ENCODE measurements around the gene TRAF1. TPM values are rescaled to one million over a fixed set of nuclear protein-coding genes. Genes with fewer than 3 reads are reported as not detected.

TRAF1 gene
- total RNA-seq, 1 experiment from 2014 or later: 1.8 TPM

DNA sequence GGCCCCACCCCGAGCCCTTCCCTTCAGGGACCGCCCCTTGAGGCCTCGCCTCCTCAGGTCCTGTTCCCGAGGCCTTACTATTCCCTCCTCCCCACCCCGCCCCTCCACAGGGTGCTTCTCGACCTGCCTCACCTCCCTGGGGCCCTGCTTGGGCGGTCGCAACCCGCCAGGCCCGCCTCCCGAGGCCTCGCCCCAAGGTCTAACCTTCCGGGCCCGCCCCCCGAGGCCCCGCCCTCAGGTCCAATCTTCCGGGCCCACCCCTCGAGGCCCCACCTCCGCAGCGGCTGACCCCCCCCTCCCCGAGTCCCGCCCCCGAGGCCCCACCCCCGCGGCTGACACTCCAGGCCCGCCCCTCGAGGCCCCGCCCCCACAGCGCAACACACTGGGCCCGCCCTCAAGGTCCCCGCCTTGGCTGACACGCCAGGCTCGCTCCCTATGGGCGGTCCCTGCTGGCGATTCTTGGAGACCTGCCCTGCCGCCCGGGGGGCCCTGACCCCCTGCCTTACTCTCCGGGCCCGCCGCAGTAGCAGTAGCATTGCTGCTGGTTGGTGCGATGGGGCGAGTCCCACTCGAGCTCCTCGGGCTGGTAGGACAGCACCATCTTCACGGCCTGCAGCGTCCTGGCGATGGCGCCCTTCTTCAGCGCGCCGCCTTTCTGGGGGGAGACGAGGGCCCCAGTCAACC is 57.8 kb downstream of the TRAF1 start (continued):
- TF ChIP-seq, protein P1, sequence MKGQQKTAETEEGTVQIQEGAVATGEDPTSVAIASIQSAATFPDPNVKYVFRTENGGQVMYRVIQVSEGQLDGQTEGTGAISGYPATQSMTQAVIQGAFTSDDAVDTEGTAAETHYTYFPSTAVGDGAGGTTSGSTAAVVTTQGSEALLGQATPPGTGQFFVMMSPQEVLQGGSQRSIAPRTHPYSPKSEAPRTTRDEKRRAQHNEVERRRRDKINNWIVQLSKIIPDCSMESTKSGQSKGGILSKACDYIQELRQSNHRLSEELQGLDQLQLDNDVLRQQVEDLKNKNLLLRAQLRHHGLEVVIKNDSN (CRISPR knock-in tag; IDR thresholded peaks at IDR 0.05): no peak
- TF ChIP-seq ZNF232 (CRISPR knock-in tag; IDR thresholded peaks at IDR 0.05): 0 out of 2 replicates have a peak, but pooled peaks have one; percentile 53
- no peak for TF ChIP-seq FOXJ3 (CRISPR knock-in tag; IDR thresholded peaks at IDR 0.05; ENCODE audit: borderline replicate concordance)
- TF ChIP-seq NR3C1 (CRISPR knock-in tag; conservative IDR thresholded peaks at IDR 0.05; ENCODE audit: low read depth): no peak
- TF ChIP-seq, protein P2, sequence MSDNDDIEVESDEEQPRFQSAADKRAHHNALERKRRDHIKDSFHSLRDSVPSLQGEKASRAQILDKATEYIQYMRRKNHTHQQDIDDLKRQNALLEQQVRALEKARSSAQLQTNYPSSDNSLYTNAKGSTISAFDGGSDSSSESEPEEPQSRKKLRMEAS (CRISPR knock-in tag; IDR thresholded peaks at IDR 0.05): peak; percentile 90
- TF ChIP-seq, protein P3, sequence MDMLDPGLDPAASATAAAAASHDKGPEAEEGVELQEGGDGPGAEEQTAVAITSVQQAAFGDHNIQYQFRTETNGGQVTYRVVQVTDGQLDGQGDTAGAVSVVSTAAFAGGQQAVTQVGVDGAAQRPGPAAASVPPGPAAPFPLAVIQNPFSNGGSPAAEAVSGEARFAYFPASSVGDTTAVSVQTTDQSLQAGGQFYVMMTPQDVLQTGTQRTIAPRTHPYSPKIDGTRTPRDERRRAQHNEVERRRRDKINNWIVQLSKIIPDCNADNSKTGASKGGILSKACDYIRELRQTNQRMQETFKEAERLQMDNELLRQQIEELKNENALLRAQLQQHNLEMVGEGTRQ (CRISPR knock-in tag; IDR thresholded peaks at IDR 0.05): no peak
- TF ChIP-seq, protein P4, sequence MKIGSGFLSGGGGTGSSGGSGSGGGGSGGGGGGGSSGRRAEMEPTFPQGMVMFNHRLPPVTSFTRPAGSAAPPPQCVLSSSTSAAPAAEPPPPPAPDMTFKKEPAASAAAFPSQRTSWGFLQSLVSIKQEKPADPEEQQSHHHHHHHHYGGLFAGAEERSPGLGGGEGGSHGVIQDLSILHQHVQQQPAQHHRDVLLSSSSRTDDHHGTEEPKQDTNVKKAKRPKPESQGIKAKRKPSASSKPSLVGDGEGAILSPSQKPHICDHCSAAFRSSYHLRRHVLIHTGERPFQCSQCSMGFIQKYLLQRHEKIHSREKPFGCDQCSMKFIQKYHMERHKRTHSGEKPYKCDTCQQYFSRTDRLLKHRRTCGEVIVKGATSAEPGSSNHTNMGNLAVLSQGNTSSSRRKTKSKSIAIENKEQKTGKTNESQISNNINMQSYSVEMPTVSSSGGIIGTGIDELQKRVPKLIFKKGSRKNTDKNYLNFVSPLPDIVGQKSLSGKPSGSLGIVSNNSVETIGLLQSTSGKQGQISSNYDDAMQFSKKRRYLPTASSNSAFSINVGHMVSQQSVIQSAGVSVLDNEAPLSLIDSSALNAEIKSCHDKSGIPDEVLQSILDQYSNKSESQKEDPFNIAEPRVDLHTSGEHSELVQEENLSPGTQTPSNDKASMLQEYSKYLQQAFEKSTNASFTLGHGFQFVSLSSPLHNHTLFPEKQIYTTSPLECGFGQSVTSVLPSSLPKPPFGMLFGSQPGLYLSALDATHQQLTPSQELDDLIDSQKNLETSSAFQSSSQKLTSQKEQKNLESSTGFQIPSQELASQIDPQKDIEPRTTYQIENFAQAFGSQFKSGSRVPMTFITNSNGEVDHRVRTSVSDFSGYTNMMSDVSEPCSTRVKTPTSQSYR (CRISPR knock-in tag; IDR thresholded peaks at IDR 0.05): no peak
- no peak for TF ChIP-seq KAT7 (CRISPR knock-in tag; IDR thresholded peaks at IDR 0.05; ENCODE audit: borderline replicate concordance)
- TF ChIP-seq ZNF423 (CRISPR knock-in tag; IDR thresholded peaks at IDR 0.05): peak; percentile 89
- TF ChIP-seq RELA (CRISPR knock-in tag; IDR thresholded peaks at IDR 0.05; ENCODE audit: borderline replicate concordance): peak; percentile 54; the same call in 1 of the 2 replicates
- TF ChIP-seq ZNF121 (CRISPR knock-in tag; IDR thresholded peaks at IDR 0.05): peak; percentile 96
- TF ChIP-seq, protein P5, sequence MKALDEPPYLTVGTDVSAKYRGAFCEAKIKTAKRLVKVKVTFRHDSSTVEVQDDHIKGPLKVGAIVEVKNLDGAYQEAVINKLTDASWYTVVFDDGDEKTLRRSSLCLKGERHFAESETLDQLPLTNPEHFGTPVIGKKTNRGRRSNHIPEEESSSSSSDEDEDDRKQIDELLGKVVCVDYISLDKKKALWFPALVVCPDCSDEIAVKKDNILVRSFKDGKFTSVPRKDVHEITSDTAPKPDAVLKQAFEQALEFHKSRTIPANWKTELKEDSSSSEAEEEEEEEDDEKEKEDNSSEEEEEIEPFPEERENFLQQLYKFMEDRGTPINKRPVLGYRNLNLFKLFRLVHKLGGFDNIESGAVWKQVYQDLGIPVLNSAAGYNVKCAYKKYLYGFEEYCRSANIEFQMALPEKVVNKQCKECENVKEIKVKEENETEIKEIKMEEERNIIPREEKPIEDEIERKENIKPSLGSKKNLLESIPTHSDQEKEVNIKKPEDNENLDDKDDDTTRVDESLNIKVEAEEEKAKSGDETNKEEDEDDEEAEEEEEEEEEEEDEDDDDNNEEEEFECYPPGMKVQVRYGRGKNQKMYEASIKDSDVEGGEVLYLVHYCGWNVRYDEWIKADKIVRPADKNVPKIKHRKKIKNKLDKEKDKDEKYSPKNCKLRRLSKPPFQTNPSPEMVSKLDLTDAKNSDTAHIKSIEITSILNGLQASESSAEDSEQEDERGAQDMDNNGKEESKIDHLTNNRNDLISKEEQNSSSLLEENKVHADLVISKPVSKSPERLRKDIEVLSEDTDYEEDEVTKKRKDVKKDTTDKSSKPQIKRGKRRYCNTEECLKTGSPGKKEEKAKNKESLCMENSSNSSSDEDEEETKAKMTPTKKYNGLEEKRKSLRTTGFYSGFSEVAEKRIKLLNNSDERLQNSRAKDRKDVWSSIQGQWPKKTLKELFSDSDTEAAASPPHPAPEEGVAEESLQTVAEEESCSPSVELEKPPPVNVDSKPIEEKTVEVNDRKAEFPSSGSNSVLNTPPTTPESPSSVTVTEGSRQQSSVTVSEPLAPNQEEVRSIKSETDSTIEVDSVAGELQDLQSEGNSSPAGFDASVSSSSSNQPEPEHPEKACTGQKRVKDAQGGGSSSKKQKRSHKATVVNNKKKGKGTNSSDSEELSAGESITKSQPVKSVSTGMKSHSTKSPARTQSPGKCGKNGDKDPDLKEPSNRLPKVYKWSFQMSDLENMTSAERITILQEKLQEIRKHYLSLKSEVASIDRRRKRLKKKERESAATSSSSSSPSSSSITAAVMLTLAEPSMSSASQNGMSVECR (CRISPR knock-in tag; IDR thresholded peaks at IDR 0.05; ENCODE audit: borderline replicate concordance): peak; percentile 73; the same call in 1 of the 2 replicates
- TF ChIP-seq NFYB (CRISPR knock-in tag; conservative IDR thresholded peaks at IDR 0.05; ENCODE audit: low read depth): no peak
- no peak for TF ChIP-seq CREM (CRISPR knock-in tag; IDR thresholded peaks at IDR 0.05)
- TF ChIP-seq, protein P6, sequence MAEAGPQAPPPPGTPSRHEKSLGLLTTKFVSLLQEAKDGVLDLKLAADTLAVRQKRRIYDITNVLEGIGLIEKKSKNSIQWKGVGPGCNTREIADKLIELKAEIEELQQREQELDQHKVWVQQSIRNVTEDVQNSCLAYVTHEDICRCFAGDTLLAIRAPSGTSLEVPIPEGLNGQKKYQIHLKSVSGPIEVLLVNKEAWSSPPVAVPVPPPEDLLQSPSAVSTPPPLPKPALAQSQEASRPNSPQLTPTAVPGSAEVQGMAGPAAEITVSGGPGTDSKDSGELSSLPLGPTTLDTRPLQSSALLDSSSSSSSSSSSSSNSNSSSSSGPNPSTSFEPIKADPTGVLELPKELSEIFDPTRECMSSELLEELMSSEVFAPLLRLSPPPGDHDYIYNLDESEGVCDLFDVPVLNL (CRISPR knock-in tag; IDR thresholded peaks at IDR 0.05; ENCODE audit: borderline replicate concordance, low read depth): no peak
- no peak for TF ChIP-seq TEAD4 (CRISPR knock-in tag; IDR thresholded peaks at IDR 0.05)
- TF ChIP-seq NR2C2 (CRISPR knock-in tag; IDR thresholded peaks at IDR 0.05): no peak
- no peak for TF ChIP-seq ZNF671 (CRISPR knock-in tag; IDR thresholded peaks at IDR 0.05)
- peak; percentile 61 for TF ChIP-seq SP1 (CRISPR knock-in tag; conservative IDR thresholded peaks at IDR 0.05)

Measured in WTC11 (cell line).